Heart left ventricle (tissue), 13 donors: ENCODE results near the gene THSD4.

Experiments
- POLR2A ChIP-seq, 2 donors: fragments of 450-650 bp; IDR thresholded peaks; one replicate each; pipeline ENCODE4 v1.6.1; 2017; ENCODE audit warnings: antibody characterized with exemption in 2 of 2, mild to moderate bottlenecking in 2 of 2, moderate library complexity in 2 of 2
- TF ChIP-seq, protein P1 (sequence below), 12 donors: fragments of 200-600 bp; sonication (generic) in 4 of 12; IDR thresholded peaks; one replicate each; pipeline versions ENCODE4 v1.5.0 to v1.8.0; 2018 to 2022; ENCODE audit warnings: antibody characterized with exemption in 12 of 12, mild to moderate bottlenecking in 5 of 12
- donor health status: ischemic (EF 13 %, LVEDD 7.1; RV severe dilation, severe dysfunction).
- donor health status: DM: no; HTN: yes; CAD: no.
- donor health status: DM: no; HTN: no; CAD: no.
- donor health status: ischemic (EF 25% LVEDD 6.9; RV normal size, moderate dysfunction).
- donor health status: ischemic (EF 25% LVEDD 5.7; RV mildly dilated, moderate dysfunction).
- donor health status: ischemic (EF 35%, LVEDD 5.7; RV mildly dilated, moderate dysfunction).
- donor health status: nonischemic (EF 11% LVEDD 7.7; RV severe dilation, severe dysfunction).
- donor health status: DM: yes; HTN: yes; CAD: no.
- donor health status: PGD.
- donor health status: ischemic (EF 29% LVEDD 5.4; RV normal size, mild dysfunction).
- donor health status: nonischemic (EF 23%, LVEDD 6.1; RV moderate dilation, normal function).

DNA sequence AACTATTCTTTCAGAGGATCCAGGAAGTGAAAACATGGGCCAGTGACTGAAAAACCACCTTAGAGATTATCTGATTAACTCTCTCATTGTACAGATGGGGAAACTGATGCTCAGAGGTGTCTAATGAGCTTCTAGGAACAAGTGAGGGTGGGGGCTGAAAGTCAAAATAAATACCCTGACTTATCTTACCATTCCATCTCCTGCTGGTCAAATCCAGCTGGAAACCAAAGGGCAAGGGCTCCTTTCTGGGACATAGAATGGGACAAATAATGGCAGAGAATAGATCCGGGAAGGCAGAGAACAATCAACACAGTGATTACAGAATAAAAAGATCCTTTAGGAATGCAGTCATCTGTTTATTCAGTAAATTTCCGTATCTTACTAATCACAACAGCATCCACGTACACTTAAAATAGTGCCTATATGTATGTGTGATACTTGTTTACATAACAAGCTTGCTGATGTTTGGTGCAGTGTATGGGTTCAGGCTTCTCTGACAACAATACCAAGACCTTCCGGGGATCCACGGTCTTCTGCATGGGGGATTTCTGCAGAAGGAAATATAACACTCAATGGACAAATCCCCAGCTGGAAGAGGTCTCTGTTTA is 173.2 kb downstream of the THSD4 start:
- no peak for TF ChIP-seq POLR2A (IDR thresholded peaks at IDR 0.05)
- TF ChIP-seq, protein P1, sequence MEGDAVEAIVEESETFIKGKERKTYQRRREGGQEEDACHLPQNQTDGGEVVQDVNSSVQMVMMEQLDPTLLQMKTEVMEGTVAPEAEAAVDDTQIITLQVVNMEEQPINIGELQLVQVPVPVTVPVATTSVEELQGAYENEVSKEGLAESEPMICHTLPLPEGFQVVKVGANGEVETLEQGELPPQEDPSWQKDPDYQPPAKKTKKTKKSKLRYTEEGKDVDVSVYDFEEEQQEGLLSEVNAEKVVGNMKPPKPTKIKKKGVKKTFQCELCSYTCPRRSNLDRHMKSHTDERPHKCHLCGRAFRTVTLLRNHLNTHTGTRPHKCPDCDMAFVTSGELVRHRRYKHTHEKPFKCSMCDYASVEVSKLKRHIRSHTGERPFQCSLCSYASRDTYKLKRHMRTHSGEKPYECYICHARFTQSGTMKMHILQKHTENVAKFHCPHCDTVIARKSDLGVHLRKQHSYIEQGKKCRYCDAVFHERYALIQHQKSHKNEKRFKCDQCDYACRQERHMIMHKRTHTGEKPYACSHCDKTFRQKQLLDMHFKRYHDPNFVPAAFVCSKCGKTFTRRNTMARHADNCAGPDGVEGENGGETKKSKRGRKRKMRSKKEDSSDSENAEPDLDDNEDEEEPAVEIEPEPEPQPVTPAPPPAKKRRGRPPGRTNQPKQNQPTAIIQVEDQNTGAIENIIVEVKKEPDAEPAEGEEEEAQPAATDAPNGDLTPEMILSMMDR (IDR thresholded peaks at IDR 0.05), result no peak
